KOPT-K1 (cell line): Measurements from ENCODE around the gene WNT3A.
"Not testable (repeated sequence)": the region's sequence is repeated elsewhere in the genome, so short reads cannot be mapped to it uniquely, and the experiment has no call there.

Source experiments
- H3K27ac ChIP-seq: fragments of 200-600 bp; sonication (generic); 2 replicates; pipeline ENCODE4 v1.5.1; 2016; ENCODE audit warnings: antibody characterized with exemption, mild to moderate bottlenecking, low read depth, low read length; ENCODE audit not compliant: poor library complexity, severe bottlenecking
- H3K36me3 ChIP-seq: fragments of 200-600 bp; sonication (generic); 2 replicates; pipeline ENCODE4 v1.5.1; 2017; ENCODE audit warnings: antibody characterized with exemption, mild to moderate bottlenecking, low read length, moderate library complexity; ENCODE audit not compliant: insufficient read depth
- H3K9me3 ChIP-seq: fragments of 200-600 bp; sonication (generic); 2 replicates; pipeline ENCODE4 v1.5.1; 2017; ENCODE audit warnings: antibody characterized with exemption, low read length, mild to moderate bottlenecking; ENCODE audit not compliant: insufficient read depth, poor library complexity, severe bottlenecking

Gene WNT3A

GRCh38 chr1:228006786-228007048 is at the start of gene WNT3A:
Gene WNT3A (plus strand): TSS chr1:228006998. CDS start chr1:228007129, 131 bp downstream.
- no peaks in the 10 kb centered on the region for H3K36me3 ChIP-seq
- peaks cover 12% of the 10 kb centered on the region for H3K9me3 ChIP-seq
- H3K27ac ChIP-seq, result no peak within 1 kb of the TSS

GRCh38 chr1:227958617-227959324 is 48.0 kb upstream of the WNT3A start:
- Histone ChIP-seq H3K27ac (no peak overlapping the region), H3K9me3 (peaks cover 10% of the 10 kb centered on the region), H3K36me3 (no peaks in the 10 kb centered on the region)

- Histone ChIP-seq H3K27ac (no peak overlapping the region), H3K36me3 (no peaks in the 10 kb centered on the region), H3K9me3 (peaks cover 10% of the 10 kb centered on the region)
These were observed 47.4 kb upstream of the WNT3A start for GRCh38 chr1:227959325-227959860.

- Histone ChIP-seq H3K9me3 (no peaks in the 10 kb centered on the region), H3K36me3 (no peaks in the 10 kb centered on the region), H3K27ac (no peak overlapping the region)
These were observed 44.9 kb upstream of the WNT3A start for GRCh38 chr1:227961651-227962466.

GRCh38 chr1:227966733-227967132 is 40.1 kb upstream of the WNT3A start:
- not testable (repeated sequence) for H3K27ac ChIP-seq, H3K9me3 ChIP-seq, H3K36me3 ChIP-seq

GRCh38 chr1:227967815-227968214 is 39.0 kb upstream of the WNT3A start:
- H3K27ac ChIP-seq, H3K9me3 ChIP-seq, H3K36me3 ChIP-seq: not testable (repeated sequence)

GRCh38 chr1:227970076-227970995 is 36.5 kb upstream of the WNT3A start:
- not testable (repeated sequence) for H3K36me3 ChIP-seq, H3K9me3 ChIP-seq, H3K27ac ChIP-seq

- H3K9me3 ChIP-seq, H3K27ac ChIP-seq, H3K36me3 ChIP-seq: not testable (repeated sequence)
These were observed 35.6 kb upstream of the WNT3A start for GRCh38 chr1:227971216-227971615.

GRCh38 chr1:227971643-227972282 is 35.0 kb upstream of the WNT3A start:
- not testable (repeated sequence) for H3K27ac ChIP-seq, H3K9me3 ChIP-seq, H3K36me3 ChIP-seq

- H3K36me3 ChIP-seq, H3K27ac ChIP-seq, H3K9me3 ChIP-seq: not testable (repeated sequence)
These were observed 34.5 kb upstream of the WNT3A start for GRCh38 chr1:227972283-227972679.

GRCh38 chr1:227972843-227973374 is 33.9 kb upstream of the WNT3A start:
- H3K36me3 ChIP-seq, H3K27ac ChIP-seq, H3K9me3 ChIP-seq: not testable (repeated sequence)

- H3K36me3 ChIP-seq, H3K9me3 ChIP-seq, H3K27ac ChIP-seq: not testable (repeated sequence)
These were observed 33.0 kb upstream of the WNT3A start for GRCh38 chr1:227973724-227974288.

GRCh38 chr1:227975583-227976283 is 31.1 kb upstream of the WNT3A start:
- H3K27ac ChIP-seq, H3K36me3 ChIP-seq, H3K9me3 ChIP-seq: not testable (repeated sequence)

- Histone ChIP-seq H3K36me3 (no peaks in the 10 kb centered on the region), H3K27ac (no peak overlapping the region), H3K9me3 (peaks cover 20% of the 10 kb centered on the region)
These were observed 19.6 kb upstream of the WNT3A start for GRCh38 chr1:227987181-227987580.
